ENCODE data around the gene ETF1. TPM values are rescaled to one million over a fixed set of nuclear protein-coding genes. Genes with fewer than 3 reads are reported as not detected.

The ETF1 gene
- total and polyA plus RNA-seq, 9 of the 15 experiments (the other 6 are each of a cell fraction or from before 2014, with no cell fraction given) = 53.7 to 209 (median 164) TPM

DNA sequence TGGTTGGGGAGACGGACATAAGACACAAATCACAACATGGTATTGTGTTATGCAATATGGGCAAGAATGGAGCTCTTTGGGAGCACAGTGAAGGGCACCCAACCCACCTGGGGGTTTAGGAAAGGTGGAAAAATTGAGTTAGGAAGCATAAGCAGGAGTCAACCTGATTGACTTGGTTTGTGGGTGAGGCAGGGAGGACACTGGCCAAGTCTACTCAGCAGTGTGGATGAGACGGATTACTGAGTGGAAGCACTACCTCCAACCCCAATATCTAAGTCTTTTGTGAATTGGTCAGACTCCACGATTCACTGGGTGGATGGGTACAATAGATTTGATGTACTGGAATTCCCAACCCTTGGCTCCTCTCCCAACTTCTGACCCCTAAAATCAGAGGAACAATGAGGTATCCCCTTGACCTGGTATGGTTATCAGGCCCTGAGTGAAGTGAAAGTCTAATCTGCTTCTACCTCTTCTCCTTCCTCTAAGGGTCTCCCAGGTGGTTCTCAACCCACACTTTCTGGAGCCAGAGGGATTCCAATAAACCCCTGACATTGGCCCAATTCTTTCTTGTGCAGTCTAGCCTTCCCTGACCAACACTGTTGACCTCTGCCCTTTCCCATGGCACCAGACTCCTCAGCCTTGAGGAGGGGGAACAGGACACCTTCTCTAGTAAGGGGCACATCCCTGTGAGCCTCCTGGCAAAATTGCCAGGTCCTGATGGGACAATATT is 72.5 kb downstream of the ETF1 start:
- in situ Hi-C loops (cut with MboI) (no loop called here), intact Hi-C loops (cut with micrococcal nuclease) (no loop called here)
- Histone ChIP-seq H3K27ac (ENCODE audit: extremely low read depth, low read depth, low read length) (no peak overlapping the region), H3K9ac (ENCODE audit: insufficient read depth in 1 of 2, low read depth in 2 of 2, low read length in 2 of 2) (no peak overlapping the region), H3K9me3 (replicated peaks; ENCODE audit: control insufficient read depth, insufficient read depth, low read depth, low read length) (no peaks in the 10 kb centered on the region), H3K27me3 (ENCODE audit: control insufficient read depth in 2 of 2, insufficient read depth in 2 of 2, low read length in 2 of 2) (no peaks in the 10 kb centered on the region), H3K79me2 (ENCODE audit: control insufficient read depth, insufficient read depth, low read length) (peaks cover 31% of the 10 kb centered on the region), H3K4me1 (replicated peaks in 1 of 2; ENCODE audit: control insufficient read depth in 2 of 2, insufficient read depth in 2 of 2, low read length in 2 of 2) (peaks cover 19 to 24% of the 10 kb centered on the region in 2 experiments; a peak in 4 of 5 replicates), H3K9me1 (ENCODE audit: control insufficient read depth, insufficient read depth, low read length) (peaks cover 22% of the 10 kb centered on the region), H3K4me2 (ENCODE audit: insufficient read depth, low read length) (no peak overlapping the region), H3K4me3 (no peak overlapping the region), H3K36me3 (ENCODE audit: control insufficient read depth, insufficient read depth, low read length) (peaks cover 30% of the 10 kb centered on the region), H2AFZ (ENCODE audit: low read depth, low read length) (no peak overlapping the region), H4K20me1 (replicated peaks; ENCODE audit: control insufficient read depth, insufficient read depth, low read length) (peaks cover 28% of the 10 kb centered on the region)
- no TSS peak for BruUV-seq (replicated peaks)
- 57% methylated on average over 3 of the region's 3 CpGs for WGBS (ENCODE audit: insufficient coverage, low coverage, missing lambda C conversion rate)
- no peak for FAIRE-seq
- DNase-seq (ENCODE audit: extremely low read depth in 1 of 4, low spot score in 3 of 4) = no peak
- CTCF ChIA-PET (ENCODE audit: low intra/inter-chr PET ratio) = no interaction called here
- POLR2A ChIA-PET = interaction anchor here (0.6 to 2.6 kb wide), 7 partner anchors 8 to 105 kb away, joined by 3 to 17 read pairs (median 6); partner anchors contain the start of gene ETF1
- ATAC-seq = peak; percentile 1
- no peak for TF ChIP-seq HNRNPK (IDR thresholded peaks at IDR 0.05; ENCODE audit: low read depth, low read length, poor library complexity, severe bottlenecking)
- TF ChIP-seq, protein P1, sequence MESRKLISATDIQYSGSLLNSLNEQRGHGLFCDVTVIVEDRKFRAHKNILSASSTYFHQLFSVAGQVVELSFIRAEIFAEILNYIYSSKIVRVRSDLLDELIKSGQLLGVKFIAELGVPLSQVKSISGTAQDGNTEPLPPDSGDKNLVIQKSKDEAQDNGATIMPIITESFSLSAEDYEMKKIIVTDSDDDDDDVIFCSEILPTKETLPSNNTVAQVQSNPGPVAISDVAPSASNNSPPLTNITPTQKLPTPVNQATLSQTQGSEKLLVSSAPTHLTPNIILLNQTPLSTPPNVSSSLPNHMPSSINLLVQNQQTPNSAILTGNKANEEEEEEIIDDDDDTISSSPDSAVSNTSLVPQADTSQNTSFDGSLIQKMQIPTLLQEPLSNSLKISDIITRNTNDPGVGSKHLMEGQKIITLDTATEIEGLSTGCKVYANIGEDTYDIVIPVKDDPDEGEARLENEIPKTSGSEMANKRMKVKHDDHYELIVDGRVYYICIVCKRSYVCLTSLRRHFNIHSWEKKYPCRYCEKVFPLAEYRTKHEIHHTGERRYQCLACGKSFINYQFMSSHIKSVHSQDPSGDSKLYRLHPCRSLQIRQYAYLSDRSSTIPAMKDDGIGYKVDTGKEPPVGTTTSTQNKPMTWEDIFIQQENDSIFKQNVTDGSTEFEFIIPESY (CRISPR knock-in tag; IDR thresholded peaks at IDR 0.05) = no peak
- 0 out of 2 replicates have a peak, but pooled peaks have one; percentile 1 for TF ChIP-seq ZBTB7A (IDR thresholded peaks at IDR 0.05; ENCODE audit: borderline replicate concordance, control insufficient read depth, low read depth, low read length)
- TF ChIP-seq ASH1L (IDR thresholded peaks at IDR 0.05; ENCODE audit: borderline replicate concordance, low read depth, partially characterized antibody) = peak; percentile 3
- no peak for TF ChIP-seq NCOA1 (IDR thresholded peaks at IDR 0.05; ENCODE audit: low read depth)
- peak; percentile 75 for TF ChIP-seq KDM5B (IDR thresholded peaks at IDR 0.05; ENCODE audit: insufficient replicate concordance, low read depth, low read length)
- TF ChIP-seq, protein P2, sequence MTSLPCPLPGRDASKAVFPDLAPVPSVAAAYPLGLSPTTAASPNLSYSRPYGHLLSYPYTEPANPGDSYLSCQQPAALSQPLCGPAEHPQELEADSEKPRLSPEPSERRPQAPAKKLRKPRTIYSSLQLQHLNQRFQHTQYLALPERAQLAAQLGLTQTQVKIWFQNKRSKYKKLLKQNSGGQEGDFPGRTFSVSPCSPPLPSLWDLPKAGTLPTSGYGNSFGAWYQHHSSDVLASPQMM (CRISPR knock-in tag; IDR thresholded peaks at IDR 0.05) = peak; percentile 53; the same call in 1 of the 2 replicates
- TF ChIP-seq, protein P3, sequence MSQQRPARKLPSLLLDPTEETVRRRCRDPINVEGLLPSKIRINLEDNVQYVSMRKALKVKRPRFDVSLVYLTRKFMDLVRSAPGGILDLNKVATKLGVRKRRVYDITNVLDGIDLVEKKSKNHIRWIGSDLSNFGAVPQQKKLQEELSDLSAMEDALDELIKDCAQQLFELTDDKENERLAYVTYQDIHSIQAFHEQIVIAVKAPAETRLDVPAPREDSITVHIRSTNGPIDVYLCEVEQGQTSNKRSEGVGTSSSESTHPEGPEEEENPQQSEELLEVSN (IDR thresholded peaks at IDR 0.05; ENCODE audit: borderline replicate concordance in 1 of 2, extremely low read depth in 1 of 2, insufficient read depth in 1 of 2, insufficient read length in 1 of 2, low read depth in 1 of 2, low read length in 1 of 2, poor library complexity in 1 of 2, severe bottlenecking in 1 of 2) = no peak
- TF ChIP-seq, protein P4, sequence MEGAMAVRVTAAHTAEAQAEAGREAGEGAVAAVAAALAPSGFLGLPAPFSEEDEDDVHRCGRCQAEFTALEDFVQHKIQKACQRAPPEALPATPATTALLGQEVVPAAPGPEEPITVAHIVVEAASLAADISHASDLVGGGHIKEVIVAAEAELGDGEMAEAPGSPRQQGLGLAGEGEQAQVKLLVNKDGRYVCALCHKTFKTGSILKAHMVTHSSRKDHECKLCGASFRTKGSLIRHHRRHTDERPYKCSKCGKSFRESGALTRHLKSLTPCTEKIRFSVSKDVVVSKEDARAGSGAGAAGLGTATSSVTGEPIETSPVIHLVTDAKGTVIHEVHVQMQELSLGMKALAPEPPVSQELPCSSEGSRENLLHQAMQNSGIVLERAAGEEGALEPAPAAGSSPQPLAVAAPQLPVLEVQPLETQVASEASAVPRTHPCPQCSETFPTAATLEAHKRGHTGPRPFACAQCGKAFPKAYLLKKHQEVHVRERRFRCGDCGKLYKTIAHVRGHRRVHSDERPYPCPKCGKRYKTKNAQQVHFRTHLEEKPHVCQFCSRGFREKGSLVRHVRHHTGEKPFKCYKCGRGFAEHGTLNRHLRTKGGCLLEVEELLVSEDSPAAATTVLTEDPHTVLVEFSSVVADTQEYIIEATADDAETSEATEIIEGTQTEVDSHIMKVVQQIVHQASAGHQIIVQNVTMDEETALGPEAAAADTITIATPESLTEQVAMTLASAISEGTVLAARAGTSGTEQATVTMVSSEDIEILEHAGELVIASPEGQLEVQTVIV (CRISPR knock-in tag; IDR thresholded peaks at IDR 0.05; ENCODE audit: borderline replicate concordance) = no peak
- no peak for TF ChIP-seq ETV6 (IDR thresholded peaks at IDR 0.05; ENCODE audit: borderline replicate concordance in 1 of 2, low read depth in 2 of 2, low read length in 1 of 2)
- no peak for TF ChIP-seq ETV6 (CRISPR knock-in tag; IDR thresholded peaks at IDR 0.05; ENCODE audit: borderline replicate concordance)
- 0 out of 2 replicates have a peak, but pooled peaks have one; percentile 11 for TF ChIP-seq ZNF274 (IDR thresholded peaks at IDR 0.05; ENCODE audit: borderline replicate concordance, low read depth, low read length)
